K562 (cell line): ENCODE data around the gene LYAR. TPM values are rescaled to one million over a fixed set of nuclear protein-coding genes. Genes with fewer than 3 reads are reported as not detected.

Source experiments
- ARNT ChIP-seq, 2 experiments: fragments of 450-650 bp; IDR thresholded peaks; 2 replicates each; pipeline ENCODE4 v1.6.1; 2016; ENCODE audit warnings: mild to moderate bottlenecking in 1 of 2
- ATF6 ChIP-seq: sonication (generic); formaldehyde crosslinking; IDR thresholded peaks from 2 replicates; pipeline ENCODE4 v1.4.0; 2020; ENCODE audit warnings: mild to moderate bottlenecking, missing genetic modification reagents
- CHD7 ChIP-seq: fragments of 200-600 bp; sonication (generic); IDR thresholded peaks from one replicate; pipeline ENCODE4 v1.6.1; 2012; ENCODE audit warnings: mild to moderate bottlenecking, low read depth, low read length, inconsistent platforms
- FOS ChIP-seq: IDR thresholded peaks from 3 replicates; pipeline ENCODE4 v1.6.1; 2011; ENCODE audit not compliant: insufficient read length; ENCODE audit errors: extremely low read depth
- GABPA ChIP-seq: fragments of 200-800 bp; sonication (Bioruptor generic); conservative IDR thresholded peaks from 2 replicates; pipeline ENCODE4 v1.6.1; 2016; ENCODE audit warnings: low read depth, missing genetic modification characterization, missing compliant biosample characterization
- MAFF ChIP-seq: IDR thresholded peaks from 2 replicates; pipeline ENCODE4 v1.6.1; 2012; ENCODE audit warnings: low read length, improper control_type of control experiment
- MBD2 ChIP-seq: sonication (generic); IDR thresholded peaks from 2 replicates; pipeline ENCODE4 v1.6.1; 2016; ENCODE audit warnings: low read depth, borderline replicate concordance
- THRB ChIP-seq: fragments of 450-650 bp; formaldehyde crosslinking; conservative IDR thresholded peaks from 2 replicates; pipeline ENCODE4 v1.4.0; 2022; ENCODE audit warnings: mild to moderate bottlenecking, missing genetic modification characterization
- ZZZ3 ChIP-seq: fragments of 450-650 bp; IDR thresholded peaks from 2 replicates; pipeline ENCODE4 v1.6.1; 2016; ENCODE audit warnings: antibody characterized with exemption, mild to moderate bottlenecking, moderate library complexity
- polyA plus RNA-seq, 8 experiments: library from polyadenylated mRNA; depleted of rRNA in 4 of 8; stranded (reverse) in 5 of 8; unstranded in 3 of 8; fragments of >200 nt; fragmentation: Nextera tagmentation in 2 of 8; fragmentation: Illumina TruSeq in 1 of 8; extraction: Ambion mirVana in 2 of 8; extraction: Trizol in 1 of 8; gene quantifications; 2 replicates each; pipeline versions ENCODE4 v1.2.1 to v1.2.3, GENCODE V29; 2011 to 2014; ENCODE audit warnings: inconsistent platforms in 1 of 8, missing spikeins in 1 of 8
- total RNA-seq, 7 experiments: library from RNA; depleted of rRNA in 6 of 7; stranded (reverse); fragments of >200 nt in 6 of 7; fragmentation: Illumina TruSeq in 2 of 7; extraction: Trizol in 2 of 7; gene quantifications; 2 replicates each; pipeline versions ENCODE4 v1.2.1 to v1.2.3, GENCODE V29; 2011 to 2021; ENCODE audit warnings: low replicate concordance in 1 of 7
- TF ChIP-seq, protein P1 (sequence below): fragments of 250-450 bp; sonication (Bioruptor Pico); IDR thresholded peaks from 2 replicates; pipeline ENCODE4 v1.9.0; 2021; ENCODE audit warnings: mild to moderate bottlenecking

The LYAR gene
- total and polyA plus RNA-seq, 9 of the 15 experiments (the other 6 are each of a cell fraction or from before 2014, with no cell fraction given): 28.3 to 172 (median 127) TPM

- TF ChIP-seq ATF6 (CRISPR knock-in tag) (no peak), THRB (no peak), GABPA (tag) (peak; percentile 99), CHD7 (no peak), ZZZ3 (0 out of 2 replicates have a peak, but pooled peaks have one; percentile 68), ARNT (IDR thresholded peaks at IDR 0.05) (peak in 1 of 2 experiments; percentile 45; a peak in 1 of 4 replicates), MBD2 (peak; percentile 85; the same call in 1 of the 2 replicates), FOS (no peak), MAFF (no peak)
- TF ChIP-seq, protein P1, sequence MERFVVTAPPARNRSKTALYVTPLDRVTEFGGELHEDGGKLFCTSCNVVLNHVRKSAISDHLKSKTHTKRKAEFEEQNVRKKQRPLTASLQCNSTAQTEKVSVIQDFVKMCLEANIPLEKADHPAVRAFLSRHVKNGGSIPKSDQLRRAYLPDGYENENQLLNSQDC (CRISPR knock-in tag): no peak
Measured at GRCh38 chr4:4248029-4248884, 41.7 kb downstream of the LYAR start, which contains the start of gene TMEM128 (continued).
